Ecto neural progenitor cell (in vitro differentiated cells): ENCODE results near the gene ALG12.
"Not testable (repeated sequence)": the region's sequence is repeated elsewhere in the genome, so short reads cannot be mapped to it uniquely, and the experiment has no call there.

Experiments
- DNase-seq: peaks from one replicate; pipeline ENCODE4 v3.0.0-alpha.2; 2018; ENCODE audit warnings: low spot score

The ALG12 gene

GRCh38 chr22:49945042-49945794 lies 27.0 kb upstream of the ALG12 start:
- not testable (repeated sequence) for DNase-seq

- DNase-seq, result no peak
These were observed 26.2 kb upstream of the ALG12 start for GRCh38 chr22:49944399-49944891.

DNA sequence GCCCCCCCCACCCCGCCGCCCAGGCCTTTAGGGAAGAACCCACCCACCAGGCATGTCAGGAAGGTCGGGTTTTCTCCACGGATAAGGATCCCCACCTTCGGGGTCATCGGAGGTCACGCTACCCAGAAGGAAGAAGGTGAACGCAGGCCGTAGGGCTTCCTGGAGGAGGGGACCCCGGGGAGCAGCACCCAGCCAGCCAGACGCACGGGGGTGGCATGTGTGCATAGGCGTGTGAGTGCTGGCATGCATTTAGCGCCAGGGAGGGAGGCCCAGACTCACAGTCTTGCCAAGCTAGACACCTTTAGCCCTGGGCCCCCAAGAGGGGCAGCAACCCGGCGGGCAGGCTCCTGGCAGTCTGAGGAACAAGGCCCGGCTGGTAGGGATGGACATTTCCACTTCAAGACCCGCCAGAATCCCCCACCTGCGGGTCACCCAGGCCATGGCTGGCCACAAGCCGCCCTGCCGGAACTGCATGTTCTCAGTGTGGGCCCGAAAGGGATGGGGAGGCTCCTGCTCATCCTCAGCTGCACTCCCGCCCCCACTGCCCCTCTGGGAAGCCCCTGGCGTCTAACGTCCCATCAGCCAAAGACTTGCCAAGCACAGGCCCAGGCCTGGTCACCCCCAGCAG lies 25.6 kb upstream of the ALG12 start:
- no peak for DNase-seq

DNA sequence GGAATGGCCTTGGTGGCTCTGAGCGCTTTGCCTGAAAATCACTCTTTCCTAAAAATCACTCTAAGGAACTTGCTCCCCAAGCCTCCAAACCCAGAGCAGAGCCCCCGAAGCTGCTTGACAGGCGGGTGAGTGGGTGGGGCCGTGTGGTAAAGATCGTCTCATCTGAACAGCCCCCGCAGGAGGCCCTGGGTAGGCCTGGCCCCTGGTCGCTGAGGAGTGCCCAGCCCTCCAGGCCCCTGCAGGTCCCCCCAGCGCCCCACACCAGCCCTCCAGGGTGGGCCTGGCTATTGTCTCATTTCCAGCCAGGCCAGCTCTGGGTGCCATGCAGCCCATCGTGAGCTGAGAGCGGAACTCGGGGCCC lies 25.1 kb upstream of the ALG12 start:
- no peak for DNase-seq

GRCh38 chr22:49942565-49943404 lies 24.5 kb upstream of the ALG12 start:
- no peak for DNase-seq

GRCh38 chr22:49941507-49942316 lies 23.5 kb upstream of the ALG12 start:
- no peak for DNase-seq

DNA sequence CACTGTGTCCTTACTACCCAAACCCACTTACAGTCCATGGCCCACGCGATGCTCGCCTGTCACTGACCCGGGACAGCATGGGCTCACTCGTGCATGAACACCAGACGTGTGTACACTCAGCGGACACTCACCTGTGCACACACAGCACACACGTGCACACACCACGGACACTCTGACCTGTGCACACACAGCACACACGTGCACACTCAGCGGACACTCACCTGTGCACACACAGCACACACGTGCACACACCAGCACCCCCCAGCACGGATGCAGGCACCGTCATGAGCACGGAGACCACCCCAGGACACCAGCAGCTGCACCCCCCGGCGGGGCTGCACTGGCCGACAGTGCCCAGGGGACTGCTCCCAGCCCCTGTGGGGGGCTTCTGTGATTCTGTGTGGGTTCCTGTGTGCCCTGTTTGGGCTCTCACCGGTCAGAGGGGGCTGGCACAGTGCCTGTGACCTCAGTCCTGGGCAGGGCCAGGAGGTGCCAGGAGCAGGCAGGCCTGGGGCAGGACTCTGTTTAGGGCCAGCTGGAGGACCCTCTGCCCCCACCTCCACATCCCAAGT lies 20.4 kb upstream of the ALG12 start:
- DNase-seq, result no peak

DNA sequence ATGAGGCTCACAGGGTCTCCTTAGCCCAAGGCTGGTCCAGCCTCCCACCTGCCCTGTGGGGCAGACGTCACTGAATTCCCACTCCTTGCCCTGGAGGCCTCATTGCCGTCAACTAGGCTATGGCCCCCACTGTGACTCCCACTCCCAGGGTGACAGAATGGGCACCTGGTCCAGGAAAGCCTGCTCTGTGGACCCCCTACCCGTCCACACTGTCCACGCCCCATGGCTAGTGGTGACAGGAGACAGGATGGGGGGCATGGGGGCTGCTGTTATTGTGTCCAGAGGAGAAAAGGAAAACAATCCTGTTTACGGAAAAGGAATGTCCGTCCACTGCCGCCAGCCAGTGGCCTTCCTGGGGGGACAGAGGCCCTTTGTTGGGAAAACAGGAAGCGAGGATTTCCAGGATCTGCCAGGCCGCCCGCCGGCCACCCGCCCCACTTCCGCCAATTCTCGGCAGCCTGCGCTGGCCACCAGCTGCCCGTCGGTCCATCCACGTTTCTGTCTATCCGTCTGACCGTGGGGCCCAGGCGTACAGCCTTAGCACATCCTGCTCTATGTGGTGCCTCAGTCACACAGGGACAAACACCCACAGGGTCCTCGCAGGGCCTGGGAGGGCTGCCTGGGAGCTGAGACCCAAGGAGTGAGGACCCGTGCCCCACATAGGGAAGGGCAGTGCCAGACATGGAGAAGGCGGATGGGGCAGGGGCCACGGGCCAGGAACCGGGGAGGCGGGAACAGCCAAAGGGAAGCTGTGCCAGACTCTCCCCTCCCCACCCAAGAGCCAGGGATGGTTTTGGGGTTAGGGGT lies 19.7 kb upstream of the ALG12 start:
- no peak for DNase-seq

GRCh38 chr22:49936973-49937757 lies 18.9 kb upstream of the ALG12 start:
- DNase-seq, result no peak

GRCh38 chr22:49936018-49936972 lies 18.1 kb upstream of the ALG12 start:
- DNase-seq, result no peak

DNA sequence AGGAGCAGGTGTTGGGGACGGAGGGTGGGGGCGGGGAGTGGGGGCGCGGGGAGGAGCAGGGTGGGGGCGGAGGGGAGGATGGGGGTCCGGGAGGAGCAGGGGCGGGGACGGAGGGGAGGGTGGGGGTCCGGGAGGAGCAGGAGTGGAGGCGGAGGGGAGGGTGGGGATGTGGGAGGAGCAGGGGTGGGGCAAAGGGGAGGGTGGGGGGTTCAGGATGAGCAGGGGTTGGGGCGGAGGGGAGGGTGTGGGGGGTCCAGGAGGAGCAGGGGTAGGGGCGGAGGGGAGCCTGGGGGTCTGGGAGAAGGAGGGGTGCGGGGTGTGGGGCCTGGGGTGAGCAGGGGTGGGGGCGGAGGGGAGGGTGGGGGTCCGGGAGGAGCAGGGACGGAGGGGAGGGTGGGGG lies 17.3 kb upstream of the ALG12 start:
- DNase-seq, result no peak

GRCh38 chr22:49934891-49935557 lies 16.8 kb upstream of the ALG12 start:
- DNase-seq, result no peak

GRCh38 chr22:49934160-49934890 lies 16.1 kb upstream of the ALG12 start:
- no peak for DNase-seq

GRCh38 chr22:49933236-49934159 lies 15.3 kb upstream of the ALG12 start:
- DNase-seq, result no peak

- DNase-seq, result no peak
These were observed 12.6 kb upstream of the ALG12 start for GRCh38 chr22:49930596-49931412.
